Ovary (tissue), 3 donors: ENCODE results near the gene GTPBP3.

Experiments
- EP300 ChIP-seq: sonication (generic); formaldehyde crosslinking; IDR thresholded peaks from one replicate; pipeline ENCODE4 v1.6.1; 2017; ENCODE audit warnings: antibody characterized with exemption
- TF ChIP-seq, protein P1 (sequence below), 3 donors: fragments of 450-650 bp in 2 of 3; fragments of 200-600 bp in 1 of 3; IDR thresholded peaks; one replicate each; pipeline versions ENCODE4 v1.5.1 to v1.8.0; 2016 to 2022; ENCODE audit warnings: antibody characterized with exemption in 3 of 3, mild to moderate bottlenecking in 1 of 3
- donor health status: DM: no; HTN: no; CAD: no.

DNA sequence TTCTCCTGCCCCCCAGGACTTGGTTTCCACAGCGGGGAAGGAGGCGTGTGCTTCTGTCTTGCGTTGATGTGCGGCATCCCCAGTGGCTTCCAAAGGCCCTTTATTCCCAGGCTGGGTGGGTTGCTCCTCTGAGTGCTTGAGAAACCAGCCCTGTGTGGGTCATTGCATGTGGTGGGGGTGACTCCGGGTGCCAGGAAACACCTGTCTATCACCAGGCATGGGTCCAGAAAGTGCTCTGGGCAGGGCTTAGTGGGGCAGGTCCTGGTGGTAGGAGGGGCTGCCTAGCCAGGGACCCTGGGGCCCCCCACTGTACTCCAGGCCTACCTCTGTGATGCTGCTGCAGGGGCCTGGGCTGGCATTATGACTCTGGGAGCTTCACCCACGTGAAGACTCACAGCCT, 18.4 kb upstream of the GTPBP3 start:
- TF ChIP-seq, protein P1, sequence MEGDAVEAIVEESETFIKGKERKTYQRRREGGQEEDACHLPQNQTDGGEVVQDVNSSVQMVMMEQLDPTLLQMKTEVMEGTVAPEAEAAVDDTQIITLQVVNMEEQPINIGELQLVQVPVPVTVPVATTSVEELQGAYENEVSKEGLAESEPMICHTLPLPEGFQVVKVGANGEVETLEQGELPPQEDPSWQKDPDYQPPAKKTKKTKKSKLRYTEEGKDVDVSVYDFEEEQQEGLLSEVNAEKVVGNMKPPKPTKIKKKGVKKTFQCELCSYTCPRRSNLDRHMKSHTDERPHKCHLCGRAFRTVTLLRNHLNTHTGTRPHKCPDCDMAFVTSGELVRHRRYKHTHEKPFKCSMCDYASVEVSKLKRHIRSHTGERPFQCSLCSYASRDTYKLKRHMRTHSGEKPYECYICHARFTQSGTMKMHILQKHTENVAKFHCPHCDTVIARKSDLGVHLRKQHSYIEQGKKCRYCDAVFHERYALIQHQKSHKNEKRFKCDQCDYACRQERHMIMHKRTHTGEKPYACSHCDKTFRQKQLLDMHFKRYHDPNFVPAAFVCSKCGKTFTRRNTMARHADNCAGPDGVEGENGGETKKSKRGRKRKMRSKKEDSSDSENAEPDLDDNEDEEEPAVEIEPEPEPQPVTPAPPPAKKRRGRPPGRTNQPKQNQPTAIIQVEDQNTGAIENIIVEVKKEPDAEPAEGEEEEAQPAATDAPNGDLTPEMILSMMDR (IDR thresholded peaks at IDR 0.05) = no peak
- no peak for TF ChIP-seq EP300
